Astrocyte (in vitro differentiated cells and primary cell): ENCODE results near the gene POLN.
"Not testable (repeated sequence)": the region's sequence is repeated elsewhere in the genome, so short reads cannot be mapped to it uniquely, and the experiment has no call there.

Experiments used
- EZH2 ChIP-seq: IDR thresholded peaks from 2 replicates; pipeline ENCODE4 v1.6.1; 2012; ENCODE audit warnings: mild to moderate bottlenecking, low read length, inconsistent platforms; ENCODE audit not compliant: insufficient read depth
- TF ChIP-seq, protein P1 (sequence below): IDR thresholded peaks from 2 replicates; pipeline ENCODE4 v1.5.1; 2011; ENCODE audit warnings: low read depth, mild to moderate bottlenecking, inconsistent platforms, low read length, moderate library complexity; ENCODE audit not compliant: insufficient read depth

DNA sequence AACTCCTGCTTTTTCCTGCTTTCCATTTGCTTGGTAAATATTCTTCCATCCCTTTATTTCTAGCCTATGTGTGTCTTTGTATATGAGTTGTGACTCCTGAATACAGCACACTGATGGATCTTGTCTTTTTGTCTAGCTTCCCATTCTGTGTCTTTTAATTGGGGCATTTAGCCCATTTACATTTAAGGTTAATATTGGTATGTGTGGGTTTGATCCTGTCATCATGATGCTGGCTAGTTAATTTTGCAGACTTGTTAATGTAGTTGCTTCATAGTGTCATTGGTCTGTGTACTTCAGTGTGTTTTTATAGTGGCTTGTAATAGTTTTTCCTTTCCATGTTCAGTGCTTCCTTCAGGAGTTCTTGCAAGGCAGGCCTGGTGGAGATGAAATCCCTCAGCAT, 210.8 kb downstream of the POLN start:
- TF ChIP-seq, protein P1, sequence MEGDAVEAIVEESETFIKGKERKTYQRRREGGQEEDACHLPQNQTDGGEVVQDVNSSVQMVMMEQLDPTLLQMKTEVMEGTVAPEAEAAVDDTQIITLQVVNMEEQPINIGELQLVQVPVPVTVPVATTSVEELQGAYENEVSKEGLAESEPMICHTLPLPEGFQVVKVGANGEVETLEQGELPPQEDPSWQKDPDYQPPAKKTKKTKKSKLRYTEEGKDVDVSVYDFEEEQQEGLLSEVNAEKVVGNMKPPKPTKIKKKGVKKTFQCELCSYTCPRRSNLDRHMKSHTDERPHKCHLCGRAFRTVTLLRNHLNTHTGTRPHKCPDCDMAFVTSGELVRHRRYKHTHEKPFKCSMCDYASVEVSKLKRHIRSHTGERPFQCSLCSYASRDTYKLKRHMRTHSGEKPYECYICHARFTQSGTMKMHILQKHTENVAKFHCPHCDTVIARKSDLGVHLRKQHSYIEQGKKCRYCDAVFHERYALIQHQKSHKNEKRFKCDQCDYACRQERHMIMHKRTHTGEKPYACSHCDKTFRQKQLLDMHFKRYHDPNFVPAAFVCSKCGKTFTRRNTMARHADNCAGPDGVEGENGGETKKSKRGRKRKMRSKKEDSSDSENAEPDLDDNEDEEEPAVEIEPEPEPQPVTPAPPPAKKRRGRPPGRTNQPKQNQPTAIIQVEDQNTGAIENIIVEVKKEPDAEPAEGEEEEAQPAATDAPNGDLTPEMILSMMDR, result not testable (repeated sequence)
- TF ChIP-seq EZH2, result not testable (repeated sequence)
